HEK293T (cell line): Measurements from ENCODE around the gene ELOVL6.

Source experiments
- FOXA1 ChIP-seq: fragments of 450-650 bp; IDR thresholded peaks from 2 replicates; pipeline ENCODE4 v1.6.1; 2016; ENCODE audit warnings: mild to moderate bottlenecking
- FOXK2 ChIP-seq: fragments of 450-650 bp; IDR thresholded peaks from 2 replicates; pipeline ENCODE4 v1.6.1; 2016; ENCODE audit warnings: mild to moderate bottlenecking
- SP1 ChIP-seq: fragments of 450-650 bp; IDR thresholded peaks from 2 replicates; pipeline ENCODE4 v1.6.1; 2017

- TF ChIP-seq FOXK2 (no peak), FOXA1 (no peak), SP1 (no peak)
Measured at GRCh38 chr4:110122201-110122600, 76.2 kb downstream of the ELOVL6 start.
